Neural progenitor cell (in vitro differentiated cells): ENCODE data around the gene DPF3.

Source experiments
- CTCF ChIP-seq: fragments of 200-600 bp; sonication (generic); IDR thresholded peaks from 2 replicates; pipeline ENCODE4 v1.5.1; 2017; ENCODE audit warnings: antibody characterized with exemption, mild to moderate bottlenecking
- EZH2phosphoT487 ChIP-seq: fragments of 200-600 bp; sonication (generic); IDR thresholded peaks from 2 replicates; pipeline ENCODE4 v1.6.1; 2017; ENCODE audit warnings: antibody characterized with exemption

DNA sequence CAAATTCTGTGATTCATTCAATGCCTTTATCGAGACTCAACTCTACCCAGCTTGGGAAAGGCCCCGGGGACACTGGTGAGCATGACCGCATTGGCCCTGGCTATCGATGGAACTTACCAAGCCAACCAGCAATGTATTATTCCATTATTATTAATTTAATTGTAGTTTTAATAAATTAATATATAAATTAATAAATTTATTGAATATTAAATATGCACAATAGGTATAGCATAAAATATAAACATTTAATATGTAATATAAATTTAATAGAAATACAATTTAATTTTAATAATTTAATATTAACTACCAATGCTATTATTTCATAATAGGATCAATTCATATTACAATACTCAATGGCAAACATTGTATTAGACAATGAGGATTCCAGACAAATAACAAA lies 163.4 kb downstream of the DPF3 start:
- no peak for TF ChIP-seq CTCF
- TF ChIP-seq EZH2phosphoT487: no peak
